GM19099 (cell line): ENCODE results near the gene PDE3A.

Source experiments
- POLR2A ChIP-seq: IDR thresholded peaks from 3 replicates; pipeline ENCODE4 v1.6.1; 2011; ENCODE audit warnings: low read depth; ENCODE audit not compliant: insufficient read length; ENCODE audit errors: extremely low read depth

PDE3A gene

GRCh38 chr12:20455001-20455706 lies 86.8 kb downstream of the PDE3A start:
- TF ChIP-seq POLR2A: no peak

- TF ChIP-seq POLR2A: no peak
These were observed 89.2 kb downstream of the PDE3A start for GRCh38 chr12:20457582-20457981.

- no peak for TF ChIP-seq POLR2A
These were observed 89.7 kb downstream of the PDE3A start for GRCh38 chr12:20458011-20458410.

GRCh38 chr12:20459920-20460319 lies 91.6 kb downstream of the PDE3A start:
- no peak for TF ChIP-seq POLR2A

GRCh38 chr12:20460956-20461355 lies 92.6 kb downstream of the PDE3A start:
- TF ChIP-seq POLR2A: no peak

GRCh38 chr12:20463913-20464524 lies 95.7 kb downstream of the PDE3A start:
- TF ChIP-seq POLR2A: no peak

- no peak for TF ChIP-seq POLR2A
These were observed 101.0 kb downstream of the PDE3A start for GRCh38 chr12:20469300-20469699.

GRCh38 chr12:20469756-20470155 lies 101.4 kb downstream of the PDE3A start:
- TF ChIP-seq POLR2A: no peak

- TF ChIP-seq POLR2A: no peak
These were observed 103.9 kb downstream of the PDE3A start for GRCh38 chr12:20472102-20472782.

GRCh38 chr12:20473133-20473532 lies 104.8 kb downstream of the PDE3A start:
- TF ChIP-seq POLR2A: no peak

GRCh38 chr12:20474016-20474415 lies 105.7 kb downstream of the PDE3A start:
- no peak for TF ChIP-seq POLR2A

GRCh38 chr12:20474443-20474842 lies 106.1 kb downstream of the PDE3A start:
- TF ChIP-seq POLR2A: no peak

- TF ChIP-seq POLR2A: no peak
These were observed 107.2 kb downstream of the PDE3A start for GRCh38 chr12:20475542-20475941.

GRCh38 chr12:20476551-20476950 lies 108.2 kb downstream of the PDE3A start:
- TF ChIP-seq POLR2A: no peak

GRCh38 chr12:20477255-20477654 lies 108.9 kb downstream of the PDE3A start:
- TF ChIP-seq POLR2A: no peak

GRCh38 chr12:20477672-20478071 lies 109.3 kb downstream of the PDE3A start:
- TF ChIP-seq POLR2A: no peak
